GM12875 (cell line): ENCODE data around the gene RBBP8.

Experiments used
- H3K4me3 ChIP-seq: one replicate; pipeline ENCODE4 v1.5.1; 2011; ENCODE audit warnings: low read depth, low read length, control low read depth
- TF ChIP-seq, protein P1 (sequence below): IDR thresholded peaks from 2 replicates; pipeline ENCODE4 v1.5.1; 2011; ENCODE audit warnings: low read depth, mild to moderate bottlenecking, control low read depth, inconsistent platforms, low read length, moderate library complexity, borderline replicate concordance; ENCODE audit not compliant: insufficient read depth

The RBBP8 gene

DNA sequence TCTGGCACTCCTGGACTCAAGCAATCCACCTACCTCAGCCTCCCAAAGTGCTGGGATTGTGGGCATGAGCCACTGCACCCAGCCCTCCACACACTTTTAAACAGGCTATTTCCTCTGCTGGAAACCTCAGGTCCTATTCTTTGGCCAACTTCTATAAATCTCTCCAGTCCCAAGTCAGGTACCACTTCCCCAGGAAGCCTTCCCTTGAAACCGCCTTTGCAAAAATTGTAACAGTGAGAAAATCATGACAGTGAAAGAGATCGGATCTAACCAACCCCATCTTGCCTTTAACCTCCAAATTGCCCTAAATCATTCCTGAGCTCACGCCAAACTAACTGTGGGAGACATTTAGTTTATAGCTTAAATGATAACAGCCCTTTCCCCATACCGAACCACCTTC is 134.9 kb downstream of the RBBP8 start:
- TF ChIP-seq, protein P1, sequence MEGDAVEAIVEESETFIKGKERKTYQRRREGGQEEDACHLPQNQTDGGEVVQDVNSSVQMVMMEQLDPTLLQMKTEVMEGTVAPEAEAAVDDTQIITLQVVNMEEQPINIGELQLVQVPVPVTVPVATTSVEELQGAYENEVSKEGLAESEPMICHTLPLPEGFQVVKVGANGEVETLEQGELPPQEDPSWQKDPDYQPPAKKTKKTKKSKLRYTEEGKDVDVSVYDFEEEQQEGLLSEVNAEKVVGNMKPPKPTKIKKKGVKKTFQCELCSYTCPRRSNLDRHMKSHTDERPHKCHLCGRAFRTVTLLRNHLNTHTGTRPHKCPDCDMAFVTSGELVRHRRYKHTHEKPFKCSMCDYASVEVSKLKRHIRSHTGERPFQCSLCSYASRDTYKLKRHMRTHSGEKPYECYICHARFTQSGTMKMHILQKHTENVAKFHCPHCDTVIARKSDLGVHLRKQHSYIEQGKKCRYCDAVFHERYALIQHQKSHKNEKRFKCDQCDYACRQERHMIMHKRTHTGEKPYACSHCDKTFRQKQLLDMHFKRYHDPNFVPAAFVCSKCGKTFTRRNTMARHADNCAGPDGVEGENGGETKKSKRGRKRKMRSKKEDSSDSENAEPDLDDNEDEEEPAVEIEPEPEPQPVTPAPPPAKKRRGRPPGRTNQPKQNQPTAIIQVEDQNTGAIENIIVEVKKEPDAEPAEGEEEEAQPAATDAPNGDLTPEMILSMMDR: no peak
- H3K4me3 ChIP-seq: no peak overlapping the region

DNA sequence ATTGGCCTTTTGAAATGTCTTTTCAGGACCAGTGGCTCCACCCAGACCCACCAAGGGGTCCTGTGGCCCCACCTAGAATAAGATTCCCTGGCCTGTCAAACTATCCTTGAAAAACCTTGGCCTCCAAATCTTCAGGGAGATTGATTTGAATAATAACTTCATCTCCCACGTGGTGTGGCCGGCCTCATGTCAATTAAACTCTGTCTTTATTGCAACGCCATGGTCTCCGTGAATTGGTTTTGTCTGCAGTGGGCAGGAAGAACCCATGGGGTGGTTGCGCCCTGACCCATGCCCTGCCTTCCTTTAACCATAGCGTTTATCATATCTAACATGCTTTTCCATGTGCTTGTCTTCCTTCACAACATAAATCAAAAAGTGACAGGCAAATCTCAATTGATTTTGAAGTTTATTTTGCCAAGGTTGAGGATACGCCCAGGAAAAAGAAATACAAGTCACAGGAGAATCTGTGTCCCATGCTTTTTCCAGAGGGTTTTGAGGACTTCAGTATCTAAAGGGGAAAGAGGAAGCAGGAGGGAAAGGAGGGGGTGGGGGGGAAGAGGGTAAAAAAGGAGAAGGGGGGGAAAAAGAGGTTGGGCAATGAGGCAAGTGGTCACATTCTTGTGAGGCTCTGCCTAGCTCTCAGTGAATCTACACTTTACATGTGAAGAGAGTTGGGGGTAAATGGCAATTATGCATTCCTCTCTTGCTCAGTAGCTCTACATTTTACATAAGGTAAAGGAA is 135.6 kb downstream of the RBBP8 start:
- H3K4me3 ChIP-seq: no peak overlapping the region
- TF ChIP-seq, protein P1: no peak

DNA sequence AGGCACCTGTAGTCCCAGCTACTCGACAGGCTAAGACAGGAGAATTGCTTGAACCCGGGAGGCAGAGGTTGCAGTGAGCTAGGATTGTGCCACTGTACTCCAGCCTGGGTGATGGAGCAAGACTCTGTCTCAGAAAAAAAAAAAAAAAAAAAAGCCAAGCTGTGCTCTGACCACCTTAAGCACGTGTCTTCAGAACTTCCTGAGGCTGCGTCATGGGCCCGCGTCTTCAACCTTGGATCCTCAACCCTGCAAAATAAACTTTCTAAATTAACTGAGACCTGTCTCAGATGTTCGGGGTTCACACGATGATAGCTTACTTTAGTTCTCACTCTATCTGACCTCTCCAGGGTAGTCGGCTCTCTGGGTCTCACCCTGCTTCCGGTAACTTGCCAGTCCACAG is 136.4 kb downstream of the RBBP8 start:
- TF ChIP-seq, protein P1: no peak
- no peak overlapping the region for H3K4me3 ChIP-seq

DNA sequence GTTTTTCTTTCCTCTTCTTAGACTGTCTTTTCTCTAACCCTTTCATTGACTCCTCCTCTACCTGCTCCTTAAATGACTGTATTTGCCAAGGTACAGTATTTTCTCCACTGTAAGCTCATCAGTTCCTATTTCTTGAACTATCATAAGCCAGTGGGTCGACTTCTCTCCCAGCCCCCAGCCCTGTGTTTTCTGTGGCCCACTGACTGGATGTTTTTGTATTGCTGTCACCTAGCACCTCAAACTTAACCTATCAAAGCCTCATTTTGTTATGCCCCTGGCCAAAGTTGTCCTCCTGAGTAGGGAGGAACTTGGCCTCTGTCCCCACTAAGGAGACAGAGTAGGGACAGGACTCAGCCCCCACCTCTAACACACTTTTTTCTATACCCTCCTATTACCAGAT is 136.8 kb downstream of the RBBP8 start:
- TF ChIP-seq, protein P1: no peak

DNA sequence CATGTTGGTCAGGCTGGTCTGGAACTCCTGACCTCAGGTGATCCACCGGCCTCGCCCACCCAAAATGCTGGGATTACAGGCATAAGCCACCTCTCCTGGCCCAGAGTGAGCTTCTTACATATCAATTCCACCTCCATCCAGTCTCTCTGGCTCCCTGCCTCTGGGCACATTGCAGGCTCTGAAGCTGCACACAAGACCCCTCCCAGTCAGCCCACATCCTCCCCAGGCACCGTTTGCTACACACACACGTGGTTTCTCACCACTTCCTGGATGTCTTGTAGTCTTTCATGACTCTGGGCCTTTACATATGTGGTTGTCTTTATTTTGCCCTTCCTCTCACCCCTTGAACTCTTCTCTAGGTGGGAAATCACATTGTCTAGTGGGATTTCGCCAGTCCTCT is 138.2 kb downstream of the RBBP8 start:
- TF ChIP-seq, protein P1: no peak
- H3K4me3 ChIP-seq: no peak overlapping the region

More for the DNA sequence above, 136.8 kb downstream of the RBBP8 start:
- H3K4me3 ChIP-seq: no peak overlapping the region

DNA sequence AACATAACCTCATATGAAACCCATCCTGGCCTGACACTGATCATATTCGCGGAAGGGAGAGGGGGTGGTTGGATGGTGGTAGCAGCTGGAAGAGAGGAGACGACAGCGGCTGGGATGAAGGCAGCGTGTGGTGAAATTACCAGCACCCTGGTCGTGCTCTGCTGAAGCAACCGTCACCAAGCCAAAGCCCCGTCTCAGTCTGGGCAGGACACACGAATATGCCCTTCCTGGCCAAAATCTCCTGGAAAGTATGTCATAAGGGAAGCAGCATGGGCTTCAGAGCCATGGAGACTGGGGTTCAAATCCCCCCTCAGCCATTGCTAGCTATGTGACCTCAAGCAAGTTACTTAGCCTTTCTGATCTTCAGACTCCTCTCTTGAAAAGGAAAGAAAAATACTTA is 139.0 kb downstream of the RBBP8 start:
- TF ChIP-seq, protein P1: no peak
- no peak overlapping the region for H3K4me3 ChIP-seq

DNA sequence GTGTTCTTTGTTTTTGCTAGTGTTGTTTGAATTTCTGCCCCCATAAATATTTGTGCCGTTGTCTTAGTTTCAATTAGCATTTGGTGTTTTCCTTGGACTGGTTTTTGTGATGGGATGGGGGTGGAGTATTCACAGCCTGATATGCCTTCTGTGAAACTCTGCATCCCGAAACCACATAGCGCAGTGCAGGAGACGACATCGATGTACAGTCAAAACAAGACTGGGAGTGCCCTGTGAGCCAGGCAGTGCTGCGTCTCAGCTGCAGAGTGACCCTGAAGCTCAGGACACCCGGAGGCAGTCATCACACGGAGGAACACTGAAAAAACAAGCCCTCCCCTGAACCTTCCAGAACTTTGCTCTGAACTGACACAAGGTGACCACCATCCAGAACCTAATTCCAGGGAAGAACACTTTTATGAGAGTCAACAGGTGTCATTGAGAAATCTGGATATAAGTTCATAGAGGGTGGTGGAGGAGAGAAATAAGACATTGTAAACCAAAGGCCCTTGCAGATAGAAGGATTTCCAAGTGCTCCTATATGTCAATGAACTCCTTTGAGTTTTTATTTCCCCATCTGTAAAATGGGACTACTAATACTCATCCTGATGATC is 141.0 kb downstream of the RBBP8 start:
- no peak overlapping the region for H3K4me3 ChIP-seq

More for the DNA sequence above, 141.0 kb downstream of the RBBP8 start:
- TF ChIP-seq, protein P1: no peak
